Measurements from ENCODE around the gene ZNF665. TPM values are rescaled to one million over a fixed set of nuclear protein-coding genes. Genes with fewer than 3 reads are reported as not detected.
"Not testable (repeated sequence)": the region's sequence is repeated elsewhere in the genome, so short reads cannot be mapped to it uniquely, and the experiment has no call there.

ZNF665 gene
- total and polyA plus RNA-seq, 2 donors (not counting 1 experiment from before 2014, with no cell fraction given): 3.1 to 6.3 TPM

- Histone ChIP-seq H4K20me1 (ENCODE audit: control insufficient read depth, extremely low read depth, insufficient read depth, low read length) (no peaks in the 10 kb centered on the region), H3K27ac (ENCODE audit: insufficient read depth, low read length) (no peak overlapping the region), H2AFZ (ENCODE audit: low read length) (no peak overlapping the region), H3K27me3 (ENCODE audit: control insufficient read depth, insufficient read depth, low read length) (no peaks in the 10 kb centered on the region), H3K4me3 (replicated peaks in 1 of 4; ENCODE audit: control extremely low read depth in 1 of 4, insufficient read depth in 1 of 4, low read depth in 3 of 4, low read length in 4 of 4) (no peak overlapping the region), H3K79me2 (ENCODE audit: control insufficient read depth, insufficient read depth, low read length) (no peaks in the 10 kb centered on the region), H3K4me1 (ENCODE audit: control insufficient read depth, extremely low read depth, insufficient read depth, low read length) (no peaks in the 10 kb centered on the region), H3K4me2 (ENCODE audit: extremely low read depth, insufficient read depth, low read length) (no peak overlapping the region), H3K9ac (ENCODE audit: insufficient read depth, low read length) (no peak overlapping the region), H3K9me3 (ENCODE audit: control insufficient read depth, insufficient read depth, low read depth, low read length) (no peaks in the 10 kb centered on the region), H3K36me3 (ENCODE audit: control insufficient read depth, insufficient read depth, low read length) (no peaks in the 10 kb centered on the region)
- DNase-seq (ENCODE audit: low read depth in 2 of 2): no peak
- TF ChIP-seq CTCF (conservative IDR thresholded peaks at IDR 0.05 in 1 of 2, IDR thresholded peaks at IDR 0.05 in 1 of 2; ENCODE audit: low read depth in 1 of 2, low read length in 2 of 2) (no peak), EZH2 (IDR thresholded peaks at IDR 0.05; ENCODE audit: low read length, missing control alignments) (no peak)
Observed at GRCh38 chr19:53212703-53213320, 19.7 kb upstream of the ZNF665 start.

GRCh38 chr19:53211554-53211953 is 18.4 kb upstream of the ZNF665 start:
- not testable (repeated sequence) for H3K79me2 ChIP-seq (ENCODE audit: control insufficient read depth, insufficient read depth, low read length); H3K27me3 ChIP-seq (ENCODE audit: control insufficient read depth, insufficient read depth, low read length); H3K36me3 ChIP-seq (ENCODE audit: control insufficient read depth, insufficient read depth, low read length); H3K9me3 ChIP-seq (ENCODE audit: control insufficient read depth, insufficient read depth, low read depth, low read length); H3K27ac ChIP-seq (ENCODE audit: insufficient read depth, low read length); H3K9ac ChIP-seq (ENCODE audit: insufficient read depth, low read length); H2AFZ ChIP-seq (ENCODE audit: low read length); H3K4me1 ChIP-seq (ENCODE audit: control insufficient read depth, extremely low read depth, insufficient read depth, low read length); H4K20me1 ChIP-seq (ENCODE audit: control insufficient read depth, extremely low read depth, insufficient read depth, low read length); H3K4me2 ChIP-seq (ENCODE audit: extremely low read depth, insufficient read depth, low read length); H3K4me3 ChIP-seq (replicated peaks in 1 of 4; ENCODE audit: control extremely low read depth in 1 of 4, insufficient read depth in 1 of 4, low read depth in 3 of 4, low read length in 4 of 4); DNase-seq (ENCODE audit: low read depth in 2 of 2)

- DNase-seq (ENCODE audit: low read depth in 2 of 2): peak; percentile 84 to 93
- peak overlapping the region; percentile 75 for H3K9ac ChIP-seq (ENCODE audit: insufficient read depth, low read length)
- peak overlapping the region; percentile 94 to 99 (median 98) for H3K4me3 ChIP-seq (replicated peaks in 1 of 4; ENCODE audit: control extremely low read depth in 1 of 4, insufficient read depth in 1 of 4, low read depth in 3 of 4, low read length in 4 of 4)
Observed at GRCh38 chr19:53196777-53197396, 3.7 kb upstream of the ZNF665 start.

More at GRCh38 chr19:53196777-53197396, 3.7 kb upstream of the ZNF665 start:
- TF ChIP-seq CTCF (conservative IDR thresholded peaks at IDR 0.05 in 1 of 2, IDR thresholded peaks at IDR 0.05 in 1 of 2; ENCODE audit: low read depth in 1 of 2, low read length in 2 of 2) (no peak), EZH2 (IDR thresholded peaks at IDR 0.05; ENCODE audit: low read length, missing control alignments) (no peak)
- Histone ChIP-seq H3K27ac (ENCODE audit: insufficient read depth, low read length) (peak overlapping the region; percentile 83), H3K4me1 (ENCODE audit: control insufficient read depth, extremely low read depth, insufficient read depth, low read length) (peaks cover 2% of the 10 kb centered on the region), H3K9me3 (ENCODE audit: control insufficient read depth, insufficient read depth, low read depth, low read length) (no peaks in the 10 kb centered on the region), H3K36me3 (ENCODE audit: control insufficient read depth, insufficient read depth, low read length) (no peaks in the 10 kb centered on the region), H4K20me1 (ENCODE audit: control insufficient read depth, extremely low read depth, insufficient read depth, low read length) (no peaks in the 10 kb centered on the region), H3K27me3 (ENCODE audit: control insufficient read depth, insufficient read depth, low read length) (no peaks in the 10 kb centered on the region), H3K4me2 (ENCODE audit: extremely low read depth, insufficient read depth, low read length) (peak overlapping the region; percentile 44), H2AFZ (ENCODE audit: low read length) (peak overlapping the region; percentile 93), H3K79me2 (ENCODE audit: control insufficient read depth, insufficient read depth, low read length) (no peaks in the 10 kb centered on the region)
